Hypothalamus (tissue), 51 donors: Measurements from ENCODE around the gene AMIGO2.
A peak's percentile ranks its signal among the peaks of the same experiment; 100 is the strongest.
"Not testable (repeated sequence)": the region's sequence is repeated elsewhere in the genome, so short reads cannot be mapped to it uniquely, and the experiment has no call there.

Experiments used
- DNase-seq, 51 donors: peaks; one replicate each; lab custom pipeline; 2025; lab: John Stamatoyannopoulos, UW

AMIGO2 gene

GRCh38 chr12:47075192-47076084 is 4.3 kb downstream of the AMIGO2 start:
- no peak for DNase-seq

- no peak for DNase-seq
These were observed 5.0 kb downstream of the AMIGO2 start for GRCh38 chr12:47074757-47075156.

GRCh38 chr12:47073951-47074350 is 5.8 kb downstream of the AMIGO2 start:
- no peak for DNase-seq

GRCh38 chr12:47071241-47071852 is 8.4 kb downstream of the AMIGO2 start:
- DNase-seq: no peak

- DNase-seq: no peak
These were observed 9.4 kb downstream of the AMIGO2 start for GRCh38 chr12:47070310-47070709.

- DNase-seq: no peak
These were observed 11.2 kb downstream of the AMIGO2 start for GRCh38 chr12:47068539-47068938.

GRCh38 chr12:47067771-47068431 is 11.9 kb downstream of the AMIGO2 start:
- DNase-seq: no peak

GRCh38 chr12:47067176-47067575 is 12.6 kb downstream of the AMIGO2 start:
- no peak for DNase-seq

GRCh38 chr12:47066278-47067025 is 13.3 kb downstream of the AMIGO2 start:
- DNase-seq: peak in 1 of 51 donors; percentile 5

- no peak for DNase-seq
These were observed 14.2 kb downstream of the AMIGO2 start for GRCh38 chr12:47065546-47065945.

GRCh38 chr12:47058640-47059039 is 21.1 kb downstream of the AMIGO2 start:
- DNase-seq: not testable (repeated sequence)

- DNase-seq: not testable (repeated sequence)
These were observed 22.8 kb downstream of the AMIGO2 start for GRCh38 chr12:47056944-47057343.

- DNase-seq: not testable (repeated sequence)
These were observed 23.9 kb downstream of the AMIGO2 start for GRCh38 chr12:47055856-47056255.

- DNase-seq: no peak
These were observed 25.1 kb downstream of the AMIGO2 start for GRCh38 chr12:47054659-47055058.

GRCh38 chr12:47053961-47054360 is 25.8 kb downstream of the AMIGO2 start:
- DNase-seq: no peak

GRCh38 chr12:47052274-47052673 is 27.5 kb downstream of the AMIGO2 start:
- no peak for DNase-seq

GRCh38 chr12:47051291-47051690 is 28.5 kb downstream of the AMIGO2 start:
- not testable (repeated sequence) for DNase-seq

GRCh38 chr12:47048541-47048940 is 31.2 kb downstream of the AMIGO2 start:
- DNase-seq: no peak

GRCh38 chr12:47041327-47041726 is 38.4 kb downstream of the AMIGO2 start:
- DNase-seq: no peak

GRCh38 chr12:47039756-47040155 is 40.0 kb downstream of the AMIGO2 start:
- no peak for DNase-seq

GRCh38 chr12:47039079-47039478 is 40.7 kb downstream of the AMIGO2 start:
- no peak for DNase-seq
